Hippocampal formation (tissue), 2 donors: ENCODE results near the gene MMD.
"Not testable (repeated sequence)": the region's sequence is repeated elsewhere in the genome, so short reads cannot be mapped to it uniquely, and the experiment has no call there.

Experiments used
- DNase-seq, 2 donors: peaks; one replicate each; lab custom pipeline; 2025; lab: John Stamatoyannopoulos, UW

Gene MMD, protein sequence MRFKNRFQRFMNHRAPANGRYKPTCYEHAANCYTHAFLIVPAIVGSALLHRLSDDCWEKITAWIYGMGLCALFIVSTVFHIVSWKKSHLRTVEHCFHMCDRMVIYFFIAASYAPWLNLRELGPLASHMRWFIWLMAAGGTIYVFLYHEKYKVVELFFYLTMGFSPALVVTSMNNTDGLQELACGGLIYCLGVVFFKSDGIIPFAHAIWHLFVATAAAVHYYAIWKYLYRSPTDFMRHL

GRCh38 chr17:55421179-55421934, at the start of gene MMD:
Gene MMD, minus strand, starts transcription at chr17:55421835. Its CDS starts 140 bp downstream, at chr17:55421695.
- DNase-seq = no peak

DNA sequence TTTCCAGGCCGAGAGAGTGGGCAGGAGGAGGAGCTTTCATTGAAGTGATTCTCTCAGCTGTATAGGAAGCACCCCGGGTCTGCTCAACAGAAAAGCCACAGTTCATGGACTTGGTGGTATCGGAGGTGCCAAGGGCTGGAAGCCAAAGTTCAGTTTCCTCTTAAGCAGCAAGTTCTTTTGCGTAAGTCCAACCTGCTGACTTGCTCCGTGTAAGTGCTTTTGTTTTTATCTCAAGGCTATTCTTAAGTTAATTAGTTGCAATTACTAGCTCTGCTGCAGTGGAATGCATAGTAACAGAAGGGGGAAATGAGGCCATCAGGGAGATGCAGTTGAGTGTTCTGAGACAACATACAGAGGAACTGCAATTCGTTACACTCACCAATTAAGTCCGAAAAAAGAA, 45.0 kb upstream of the MMD start:
- DNase-seq = no peak

DNA sequence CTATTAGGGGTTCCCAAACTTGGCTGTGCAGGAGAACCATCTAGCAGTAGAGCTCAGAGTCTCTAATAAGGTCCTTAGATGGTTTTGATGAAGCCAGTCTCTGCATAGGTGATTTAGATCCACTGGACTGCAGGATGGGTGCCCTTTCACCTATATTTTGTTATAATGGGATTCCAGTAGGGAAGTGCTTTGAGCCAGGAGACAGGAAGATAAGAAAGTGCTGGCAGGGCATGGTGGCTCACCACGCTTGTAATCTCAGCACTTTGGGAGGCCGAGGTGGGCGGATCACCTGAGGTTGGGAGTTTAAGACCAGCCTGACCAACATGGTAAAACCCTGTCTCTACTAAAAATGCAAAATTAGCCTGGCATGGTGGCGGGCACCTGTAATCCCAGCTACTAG, 44.1 kb upstream of the MMD start:
- DNase-seq = not testable (repeated sequence)

DNA sequence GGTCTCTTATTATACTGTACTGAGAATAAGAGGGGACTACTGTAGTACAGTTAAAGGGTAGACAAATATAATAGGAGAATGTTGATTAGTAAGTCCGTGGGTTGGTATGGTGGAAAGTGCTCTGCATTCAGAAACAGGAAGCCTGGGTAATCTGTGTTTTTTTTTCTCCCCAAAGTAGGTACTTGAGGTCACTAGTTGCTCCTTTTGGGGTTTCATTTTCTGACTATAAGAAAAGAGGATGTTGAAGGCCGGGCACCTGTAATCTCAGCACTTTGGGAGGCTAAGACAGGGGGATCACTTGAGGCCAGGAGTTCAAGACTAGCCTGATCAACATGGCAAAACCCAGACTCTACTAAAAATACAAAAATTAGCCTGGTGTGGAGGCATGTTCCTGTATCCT, 42.0 kb upstream of the MMD start:
- no peak for DNase-seq

- no peak for DNase-seq
Measured at GRCh38 chr17:55462711-55463110, 41.1 kb upstream of the MMD start.

- DNase-seq = no peak
Measured at GRCh38 chr17:55462234-55462633, 40.6 kb upstream of the MMD start.

GRCh38 chr17:55458978-55459377, 37.3 kb upstream of the MMD start:
- no peak for DNase-seq

GRCh38 chr17:55458287-55458900, 36.8 kb upstream of the MMD start:
- DNase-seq = no peak

- no peak for DNase-seq
Measured at GRCh38 chr17:55456307-55457240, 34.9 kb upstream of the MMD start.

GRCh38 chr17:55454906-55455474, 33.4 kb upstream of the MMD start:
- DNase-seq = no peak

GRCh38 chr17:55453839-55454557, 32.4 kb upstream of the MMD start:
- DNase-seq = peak in 1 of 2 donors; percentile 28

DNA sequence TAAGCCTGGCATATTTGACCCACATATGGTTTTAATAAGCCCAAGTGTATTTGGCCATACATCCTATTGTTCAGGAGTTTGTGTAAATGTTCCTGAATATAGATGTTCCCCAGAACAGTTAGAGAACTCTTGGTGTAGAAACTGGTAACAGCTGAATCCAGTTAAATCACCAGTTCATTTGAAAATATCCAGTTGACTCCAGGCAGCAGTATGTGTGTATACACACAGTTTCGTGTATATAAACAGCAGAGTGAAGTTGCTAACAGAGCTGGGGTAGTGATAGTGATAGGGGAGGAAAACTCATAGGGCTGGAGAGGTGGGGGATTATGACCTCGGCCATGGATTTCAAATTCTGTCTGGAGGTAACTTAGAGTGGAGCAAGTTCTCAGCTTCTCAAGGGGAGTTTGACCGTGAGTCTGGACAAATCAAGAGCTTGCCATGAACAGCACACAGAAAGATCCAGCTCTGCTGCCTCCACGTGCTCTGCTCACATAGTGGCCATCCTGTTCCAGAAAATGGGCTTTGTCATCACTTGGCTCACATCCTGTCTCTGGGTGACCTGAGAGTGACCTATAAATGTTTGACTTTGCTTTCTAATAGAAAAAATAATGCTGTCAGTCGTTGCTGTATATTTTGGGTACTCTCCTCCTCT, 30.6 kb upstream of the MMD start:
- no peak for DNase-seq

DNA sequence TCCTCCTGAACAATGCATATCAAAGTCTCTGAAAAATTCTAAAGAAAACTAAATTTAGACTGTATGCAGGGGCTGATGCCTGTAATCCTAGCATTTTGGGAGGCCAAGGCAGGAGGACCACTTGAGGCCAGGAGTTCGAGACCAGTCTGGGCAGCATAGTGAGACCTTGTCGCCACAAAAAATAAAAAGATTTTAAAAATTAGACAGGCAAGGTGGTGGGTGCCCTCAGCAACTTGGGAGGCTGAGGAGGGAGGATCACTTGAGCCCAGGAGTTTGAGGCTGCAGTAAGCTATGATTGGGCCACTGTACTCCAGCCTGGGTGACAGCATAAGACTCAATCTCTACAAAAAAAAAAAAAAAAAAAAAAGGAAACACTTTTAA, 30.1 kb upstream of the MMD start:
- DNase-seq = no peak

DNA sequence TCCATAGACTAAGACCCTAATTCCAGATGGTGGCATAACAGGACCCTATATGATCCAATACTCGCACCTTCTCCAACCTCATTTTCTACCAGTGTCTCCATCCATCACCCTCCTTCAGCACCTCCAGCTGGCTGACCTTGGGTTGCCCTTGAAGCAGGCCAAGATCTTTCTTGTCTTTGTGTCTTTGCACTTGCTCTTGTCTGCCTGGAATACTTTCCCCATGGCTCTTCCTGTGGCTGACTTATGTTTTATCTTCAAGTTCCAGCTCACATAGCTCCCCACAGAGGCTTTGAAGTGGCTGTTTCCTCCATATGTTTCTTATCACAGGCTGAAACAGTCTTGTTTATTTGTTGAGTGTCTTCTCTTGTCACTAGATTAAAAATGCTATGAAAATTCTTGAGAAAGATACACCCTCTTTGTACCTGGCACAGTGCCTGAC, 29.6 kb upstream of the MMD start:
- DNase-seq = no peak

GRCh38 chr17:55450232-55450825, 28.7 kb upstream of the MMD start:
- DNase-seq = no peak

- no peak for DNase-seq
Measured at GRCh38 chr17:55448681-55449080, 27.0 kb upstream of the MMD start.

DNA sequence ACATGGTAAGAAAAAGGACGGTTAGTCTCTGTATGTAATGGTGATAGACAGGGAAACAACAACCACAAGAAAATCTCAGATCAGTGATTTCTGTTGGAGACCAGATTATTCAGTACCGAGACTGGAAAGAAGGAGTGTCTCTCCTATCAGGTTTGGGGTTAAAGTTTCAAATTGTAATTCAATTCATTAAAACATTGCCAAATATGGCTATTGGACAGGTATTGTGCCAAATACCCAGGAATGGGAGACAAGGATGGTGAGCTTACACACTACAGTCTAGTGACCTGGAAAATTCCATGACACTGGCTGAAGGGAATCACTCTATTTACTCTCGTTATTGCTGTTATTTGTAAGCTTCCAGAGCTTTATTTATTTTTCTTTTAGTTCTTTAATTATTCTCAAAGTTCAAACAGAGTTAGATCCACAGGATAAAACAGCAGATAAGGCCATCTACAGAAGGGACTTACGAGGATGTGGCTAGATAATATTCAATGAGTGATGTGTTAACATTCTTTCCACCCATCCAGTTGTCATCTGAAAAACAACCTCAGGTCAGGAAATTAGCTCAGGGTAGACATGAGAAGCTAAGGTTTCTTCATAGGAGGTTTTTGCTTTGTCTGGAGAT, 25.1 kb upstream of the MMD start:
- DNase-seq = no peak

- not testable (repeated sequence) for DNase-seq
Measured at GRCh38 chr17:55446004-55446403, 24.4 kb upstream of the MMD start.
